GM21576 (cell line): Measurements from ENCODE around the gene FAM53C.
"Not testable (repeated sequence)": the region's sequence is repeated elsewhere in the genome, so short reads cannot be mapped to it uniquely, and the experiment has no call there.

ENCODE experiments used
- ATAC-seq: cut with Tn5 transposase; IDR thresholded peaks from one replicate; pipeline ENCODE4 v1.9.1; 2021; ENCODE audit warnings: mild to moderate bottlenecking, moderate library complexity; ENCODE audit not compliant: unreplicated experiment

Gene FAM53C

DNA sequence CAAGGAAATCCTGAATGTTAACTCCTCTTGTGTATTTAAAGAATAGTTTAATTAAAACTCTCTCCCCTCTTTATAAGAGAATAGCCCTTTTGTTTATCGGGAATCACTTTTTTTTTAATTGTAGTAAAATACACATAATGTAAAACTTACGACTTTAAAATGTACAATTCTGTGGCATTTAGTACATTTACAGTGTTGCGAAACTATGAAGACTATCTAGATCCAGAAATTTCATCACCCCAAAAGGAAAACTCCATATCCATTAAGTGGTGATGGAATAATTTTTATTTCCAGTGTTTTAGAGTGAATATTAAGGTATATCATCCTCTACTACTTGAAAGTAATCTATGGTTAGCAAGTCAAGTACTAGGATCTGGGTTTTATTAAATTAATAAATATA is 51.3 kb downstream of the FAM53C start:
- ATAC-seq: no peak

DNA sequence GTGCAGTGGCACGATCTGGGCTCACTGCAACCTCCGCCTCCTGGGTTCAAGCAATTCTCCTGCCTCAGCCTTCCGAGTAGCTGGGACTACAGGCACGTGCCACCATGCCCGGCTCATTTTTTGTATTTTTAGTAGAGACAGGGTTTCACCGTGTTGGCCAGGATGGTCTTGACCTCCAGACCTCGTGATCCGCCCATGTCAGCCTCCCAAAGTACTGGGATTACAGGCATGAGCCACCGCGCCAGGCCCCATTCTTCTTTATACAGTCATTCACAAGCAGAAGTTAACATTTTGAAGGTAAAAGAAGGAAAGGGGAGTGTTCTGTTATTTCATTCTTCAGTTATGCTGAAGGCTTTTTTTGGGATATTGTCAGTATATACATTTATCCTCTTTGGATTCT is 51.8 kb downstream of the FAM53C start:
- ATAC-seq: not testable (repeated sequence)

DNA sequence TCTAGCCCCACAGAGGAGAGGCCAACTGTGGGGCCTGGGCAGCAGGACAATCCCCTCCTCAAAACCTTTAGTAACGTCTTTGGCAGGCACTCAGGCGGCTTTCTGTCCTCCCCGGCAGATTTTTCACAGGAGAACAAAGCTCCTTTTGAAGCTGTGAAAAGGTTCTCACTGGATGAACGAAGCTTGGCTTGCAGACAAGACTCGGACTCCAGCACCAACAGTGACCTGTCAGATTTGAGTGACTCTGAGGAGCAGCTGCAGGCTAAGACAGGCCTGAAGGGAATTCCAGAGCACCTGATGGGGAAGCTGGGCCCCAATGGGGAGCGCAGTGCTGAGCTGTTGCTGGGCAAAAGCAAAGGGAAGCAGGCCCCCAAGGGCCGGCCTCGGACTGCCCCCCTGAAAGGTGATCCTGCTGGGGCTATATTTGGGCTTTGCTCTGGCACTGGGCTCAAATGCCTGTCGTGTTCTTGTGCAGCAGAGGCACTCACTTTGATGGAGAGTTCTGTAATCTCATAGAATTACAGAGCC is 53.9 kb downstream of the FAM53C start:
- no peak for ATAC-seq
